Thyroid gland (tissue), 4 donors: ENCODE data around the gene MAPKBP1. TPM values are rescaled to one million over a fixed set of nuclear protein-coding genes. Genes with fewer than 3 reads are reported as not detected.
"Not testable (repeated sequence)": the region's sequence is repeated elsewhere in the genome, so short reads cannot be mapped to it uniquely, and the experiment has no call there.

Experiments used
- DNase-seq, 2 donors: peaks; one replicate each; pipeline ENCODE4 v3.0.0-alpha.2; 2019
- H3K27ac ChIP-seq, 3 donors: fragments of 200-600 bp; sonication (generic); 1 replicate in 2 of 3; 2 replicates in 1 of 3; pipeline ENCODE4 v1.5.1; 2016 to 2019; ENCODE audit warnings: mild to moderate bottlenecking in 1 of 3, moderate library complexity in 1 of 3
- H3K27me3 ChIP-seq: fragments of 200-600 bp; sonication (generic); one replicate; pipeline ENCODE4 v1.5.1; 2019
- H3K36me3 ChIP-seq, 2 donors: fragments of 200-600 bp; sonication (generic); one replicate each; pipeline ENCODE4 v1.5.1; 2016 to 2019
- H3K4me1 ChIP-seq, 2 donors: fragments of 200-600 bp; sonication (generic); one replicate each; pipeline ENCODE4 v1.5.1; 2017 to 2019
- H3K4me3 ChIP-seq, 3 donors: fragments of 200-600 bp; sonication (generic); replicated peaks in 1 of 3; 1 replicate in 2 of 3; 2 replicates in 1 of 3; pipeline ENCODE4 v1.5.1; 2016; ENCODE audit warnings: mild to moderate bottlenecking in 1 of 3
- H3K9me3 ChIP-seq: fragments of 200-600 bp; sonication (generic); one replicate; pipeline ENCODE4 v1.5.1; 2017
- POLR2A ChIP-seq, 2 donors: fragments of 450-650 bp; IDR thresholded peaks; one replicate each; pipeline ENCODE4 v1.6.1; 2017; ENCODE audit warnings: antibody characterized with exemption in 2 of 2, mild to moderate bottlenecking in 2 of 2, moderate library complexity in 1 of 2
- WGBS, 2 donors: methylation state at CpG; one replicate each; pipeline ENCODE4 v1.1.5; 2017; 5-methylcytosine and 5-hydroxymethylcytosine counted together
- intact Hi-C: fragments of 100-400 bp; cut with DNase I; formaldehyde crosslinking; loops from one replicate; pipeline ENCODE4 v1.15.1; 2023
- total RNA-seq, 4 donors: library from RNA; depleted of rRNA; stranded (reverse); fragments of >200 nt; gene quantifications; one replicate each; pipeline ENCODE4 v1.2.3, GENCODE V29; 2016
- TF ChIP-seq, protein P1 (sequence below), 6 experiments: fragments of 200-600 bp in 3 of 6; fragments of 450-650 bp in 3 of 6; sonication (generic) in 3 of 6; IDR thresholded peaks; one replicate each; pipeline ENCODE4 v1.5.1; 2016 to 2019; ENCODE audit warnings: antibody characterized with exemption in 6 of 6, mild to moderate bottlenecking in 2 of 6, inconsistent platforms in 1 of 6, moderate library complexity in 1 of 6

MAPKBP1 gene
- total RNA-seq, 4 donors from 2014 or later: 25.4 to 40.5 (median 33.6) TPM

GRCh38 chr15:41734079-41734478 is 40.2 kb upstream of the MAPKBP1 start:
- H3K27ac ChIP-seq: no peak overlapping the region
- intact Hi-C loops: no loop called here
- H3K27me3 ChIP-seq: no peaks in the 10 kb centered on the region
- 99% methylated on average over 4 of the region's 4 CpGs for WGBS, 2 donors
- no peaks in the 10 kb centered on the region for H3K9me3 ChIP-seq
- TF ChIP-seq, protein P1, sequence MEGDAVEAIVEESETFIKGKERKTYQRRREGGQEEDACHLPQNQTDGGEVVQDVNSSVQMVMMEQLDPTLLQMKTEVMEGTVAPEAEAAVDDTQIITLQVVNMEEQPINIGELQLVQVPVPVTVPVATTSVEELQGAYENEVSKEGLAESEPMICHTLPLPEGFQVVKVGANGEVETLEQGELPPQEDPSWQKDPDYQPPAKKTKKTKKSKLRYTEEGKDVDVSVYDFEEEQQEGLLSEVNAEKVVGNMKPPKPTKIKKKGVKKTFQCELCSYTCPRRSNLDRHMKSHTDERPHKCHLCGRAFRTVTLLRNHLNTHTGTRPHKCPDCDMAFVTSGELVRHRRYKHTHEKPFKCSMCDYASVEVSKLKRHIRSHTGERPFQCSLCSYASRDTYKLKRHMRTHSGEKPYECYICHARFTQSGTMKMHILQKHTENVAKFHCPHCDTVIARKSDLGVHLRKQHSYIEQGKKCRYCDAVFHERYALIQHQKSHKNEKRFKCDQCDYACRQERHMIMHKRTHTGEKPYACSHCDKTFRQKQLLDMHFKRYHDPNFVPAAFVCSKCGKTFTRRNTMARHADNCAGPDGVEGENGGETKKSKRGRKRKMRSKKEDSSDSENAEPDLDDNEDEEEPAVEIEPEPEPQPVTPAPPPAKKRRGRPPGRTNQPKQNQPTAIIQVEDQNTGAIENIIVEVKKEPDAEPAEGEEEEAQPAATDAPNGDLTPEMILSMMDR (IDR thresholded peaks at IDR 0.05): no peak
- H3K36me3 ChIP-seq: peaks cover 19 to 29% of the 10 kb centered on the region in 2 donors
- H3K4me1 ChIP-seq: no peaks in the 10 kb centered on the region
- H3K4me3 ChIP-seq: no peak overlapping the region
- no peak for DNase-seq

- intact Hi-C loops: no loop called here
- Histone ChIP-seq H3K4me1 (no peaks in the 10 kb centered on the region), H3K9me3 (no peaks in the 10 kb centered on the region), H3K27me3 (no peaks in the 10 kb centered on the region), H3K36me3 (peaks cover 19 to 24% of the 10 kb centered on the region in 2 donors), H3K27ac (no peak overlapping the region), H3K4me3 (no peak overlapping the region)
- no peak for DNase-seq
- WGBS, 2 donors: 94% methylated on average over 4 of the region's 4 CpGs
- TF ChIP-seq, protein P1 (IDR thresholded peaks at IDR 0.05): no peak
- TF ChIP-seq POLR2A (IDR thresholded peaks at IDR 0.05): no peak
Observed at GRCh38 chr15:41735046-41735445, 39.2 kb upstream of the MAPKBP1 start.

GRCh38 chr15:41735492-41735891 is 38.8 kb upstream of the MAPKBP1 start:
- H3K36me3 ChIP-seq: peaks cover 19 to 22% of the 10 kb centered on the region in 2 donors
- H3K27me3 ChIP-seq, H3K4me1 ChIP-seq, H3K9me3 ChIP-seq, H3K27ac ChIP-seq, H3K4me3 ChIP-seq, intact Hi-C loops, DNase-seq: not testable (repeated sequence)
- WGBS, 2 donors: 94 to 95% methylated on average over 10 of the region's 10 CpGs

DNA sequence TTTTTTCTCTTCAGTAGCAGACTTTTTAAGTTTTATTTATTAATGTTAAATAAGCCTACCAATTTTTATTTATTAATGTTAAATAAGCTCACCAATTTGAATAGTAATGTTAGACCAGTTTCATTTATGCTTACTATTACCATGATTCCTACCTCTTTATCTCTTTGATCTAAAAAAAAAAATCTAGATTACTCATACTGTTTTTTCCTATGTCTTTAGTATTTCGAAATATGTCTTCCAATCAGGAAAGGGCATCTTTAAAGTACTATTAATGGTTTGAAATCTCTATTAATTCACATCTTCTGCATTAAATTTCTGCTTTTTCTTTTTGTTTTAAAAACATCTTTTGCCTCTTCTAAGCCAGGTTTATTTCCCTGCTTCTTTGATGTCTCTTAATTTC is 27.5 kb upstream of the MAPKBP1 start:
- Histone ChIP-seq H3K36me3 (peaks cover 13 to 27% of the 10 kb centered on the region in 2 donors), H3K4me1 (no peaks in the 10 kb centered on the region), H3K27me3 (no peaks in the 10 kb centered on the region), H3K27ac (no peak overlapping the region), H3K4me3 (no peak overlapping the region), H3K9me3 (no peaks in the 10 kb centered on the region)
- 91 to 93% methylated on average over 1 of the region's 1 CpG for WGBS, 2 donors
- TF ChIP-seq, protein P1 (IDR thresholded peaks at IDR 0.05): no peak
- TF ChIP-seq POLR2A (IDR thresholded peaks at IDR 0.05): no peak
- intact Hi-C loops: no loop called here
- DNase-seq: no peak

DNA sequence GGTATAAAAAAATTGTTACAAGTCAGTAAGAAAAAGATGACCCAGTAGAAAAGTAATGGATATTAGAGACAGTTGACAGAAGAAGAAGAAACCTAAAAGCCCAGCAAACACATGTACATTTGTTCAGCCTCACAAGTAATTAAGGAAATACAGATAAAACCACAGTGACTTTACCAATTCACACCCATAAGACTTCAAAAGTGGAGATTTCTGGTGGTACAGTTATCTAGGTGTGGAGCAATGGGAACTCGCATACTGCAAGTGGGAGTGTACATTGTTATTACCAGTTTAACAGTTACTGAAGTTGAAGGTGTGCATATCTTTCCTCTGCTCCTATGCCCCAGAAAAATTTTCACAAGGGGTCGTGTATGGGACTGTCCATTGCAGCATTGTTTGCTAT is 18.1 kb upstream of the MAPKBP1 start:
- intact Hi-C loops: no loop called here
- no peaks in the 10 kb centered on the region for H3K27me3 ChIP-seq
- no peak overlapping the region for H3K27ac ChIP-seq
- peaks cover 0 to 10% of the 10 kb centered on the region in 2 donors for H3K36me3 ChIP-seq
- H3K4me1 ChIP-seq: no peaks in the 10 kb centered on the region
- no peaks in the 10 kb centered on the region for H3K9me3 ChIP-seq
- TF ChIP-seq, protein P1 (IDR thresholded peaks at IDR 0.05): no peak
- no peak for TF ChIP-seq POLR2A (IDR thresholded peaks at IDR 0.05)
- WGBS, 2 donors: 93 to 97% methylated on average over 2 of the region's 2 CpGs
- no peak overlapping the region for H3K4me3 ChIP-seq
- no peak for DNase-seq
